NB4 (cell line): Measurements from ENCODE around the gene PEAK1.

Experiments
- DNase-seq: peaks from one replicate; pipeline ENCODE4 v3.0.0; 2010; ENCODE audit warnings: low read depth
- H3K4me3 ChIP-seq: one replicate; pipeline ENCODE4 v1.5.1; 2011; ENCODE audit warnings: mild to moderate bottlenecking, low read depth, low read length, moderate library complexity
- MYC ChIP-seq: IDR thresholded peaks from 2 replicates; pipeline ENCODE4 v1.6.1; 2011; ENCODE audit warnings: low read depth, low read length
- POLR2A ChIP-seq: IDR thresholded peaks from 2 replicates; pipeline ENCODE4 v1.6.1; 2011; ENCODE audit warnings: mild to moderate bottlenecking; ENCODE audit not compliant: insufficient read length; ENCODE audit errors: extremely low read depth
- TF ChIP-seq, protein P1 (sequence below): IDR thresholded peaks from 2 replicates; pipeline ENCODE4 v1.6.1; 2011; ENCODE audit warnings: low read depth, low read length
- TF ChIP-seq, protein P2 (sequence below): IDR thresholded peaks from one replicate; pipeline ENCODE4 v1.5.1; 2012; ENCODE audit warnings: low read depth, low read length

PEAK1 gene

GRCh38 chr15:77311618-77312398 lies 108.1 kb downstream of the PEAK1 start:
- DNase-seq = no peak
- no peak for TF ChIP-seq POLR2A
- no peak for TF ChIP-seq MYC
- TF ChIP-seq, protein P1, sequence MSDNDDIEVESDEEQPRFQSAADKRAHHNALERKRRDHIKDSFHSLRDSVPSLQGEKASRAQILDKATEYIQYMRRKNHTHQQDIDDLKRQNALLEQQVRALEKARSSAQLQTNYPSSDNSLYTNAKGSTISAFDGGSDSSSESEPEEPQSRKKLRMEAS = no peak
- TF ChIP-seq, protein P2, sequence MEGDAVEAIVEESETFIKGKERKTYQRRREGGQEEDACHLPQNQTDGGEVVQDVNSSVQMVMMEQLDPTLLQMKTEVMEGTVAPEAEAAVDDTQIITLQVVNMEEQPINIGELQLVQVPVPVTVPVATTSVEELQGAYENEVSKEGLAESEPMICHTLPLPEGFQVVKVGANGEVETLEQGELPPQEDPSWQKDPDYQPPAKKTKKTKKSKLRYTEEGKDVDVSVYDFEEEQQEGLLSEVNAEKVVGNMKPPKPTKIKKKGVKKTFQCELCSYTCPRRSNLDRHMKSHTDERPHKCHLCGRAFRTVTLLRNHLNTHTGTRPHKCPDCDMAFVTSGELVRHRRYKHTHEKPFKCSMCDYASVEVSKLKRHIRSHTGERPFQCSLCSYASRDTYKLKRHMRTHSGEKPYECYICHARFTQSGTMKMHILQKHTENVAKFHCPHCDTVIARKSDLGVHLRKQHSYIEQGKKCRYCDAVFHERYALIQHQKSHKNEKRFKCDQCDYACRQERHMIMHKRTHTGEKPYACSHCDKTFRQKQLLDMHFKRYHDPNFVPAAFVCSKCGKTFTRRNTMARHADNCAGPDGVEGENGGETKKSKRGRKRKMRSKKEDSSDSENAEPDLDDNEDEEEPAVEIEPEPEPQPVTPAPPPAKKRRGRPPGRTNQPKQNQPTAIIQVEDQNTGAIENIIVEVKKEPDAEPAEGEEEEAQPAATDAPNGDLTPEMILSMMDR = no peak
- H3K4me3 ChIP-seq = no peak overlapping the region

GRCh38 chr15:77311020-77311419 lies 108.9 kb downstream of the PEAK1 start:
- TF ChIP-seq, protein P1 = no peak
- TF ChIP-seq MYC = no peak
- TF ChIP-seq, protein P2 = no peak
- no peak for TF ChIP-seq POLR2A
- DNase-seq = no peak
- no peak overlapping the region for H3K4me3 ChIP-seq

DNA sequence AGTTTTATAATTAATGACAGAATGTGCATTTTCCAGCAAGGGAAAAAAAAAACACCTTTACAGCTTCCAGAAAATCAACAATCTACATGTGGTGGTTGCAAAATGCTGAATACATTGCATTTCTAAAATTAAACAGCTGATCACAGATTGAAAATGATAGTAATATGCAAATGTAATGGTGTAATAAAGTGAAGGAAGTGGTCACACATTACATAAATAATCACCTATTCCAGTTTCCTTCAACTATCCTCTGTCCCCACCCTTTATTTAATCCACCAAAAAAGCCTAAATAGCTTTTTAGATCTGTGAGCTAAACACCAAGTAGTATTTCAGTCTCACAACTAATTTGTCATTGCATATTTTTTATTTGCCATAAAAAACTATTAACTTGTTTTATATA lies 110.5 kb downstream of the PEAK1 start:
- no peak overlapping the region for H3K4me3 ChIP-seq
- DNase-seq = no peak
- TF ChIP-seq, protein P1 = no peak
- TF ChIP-seq, protein P2 = no peak
- TF ChIP-seq POLR2A (no peak), MYC (no peak)

GRCh38 chr15:77305953-77306352 lies 114.0 kb downstream of the PEAK1 start:
- TF ChIP-seq POLR2A (no peak), MYC (no peak)
- TF ChIP-seq, protein P1 = no peak
- TF ChIP-seq, protein P2 = no peak
- H3K4me3 ChIP-seq = no peak overlapping the region
- DNase-seq = no peak

GRCh38 chr15:77296773-77297337 lies 123.0 kb downstream of the PEAK1 start:
- no peak for DNase-seq
- TF ChIP-seq, protein P2 = no peak
- H3K4me3 ChIP-seq = no peak overlapping the region
